Measurements from ENCODE around the gene MYL3.
A peak's percentile ranks its signal among the peaks of the same experiment; 100 is the strongest.

Gene MYL3

DNA sequence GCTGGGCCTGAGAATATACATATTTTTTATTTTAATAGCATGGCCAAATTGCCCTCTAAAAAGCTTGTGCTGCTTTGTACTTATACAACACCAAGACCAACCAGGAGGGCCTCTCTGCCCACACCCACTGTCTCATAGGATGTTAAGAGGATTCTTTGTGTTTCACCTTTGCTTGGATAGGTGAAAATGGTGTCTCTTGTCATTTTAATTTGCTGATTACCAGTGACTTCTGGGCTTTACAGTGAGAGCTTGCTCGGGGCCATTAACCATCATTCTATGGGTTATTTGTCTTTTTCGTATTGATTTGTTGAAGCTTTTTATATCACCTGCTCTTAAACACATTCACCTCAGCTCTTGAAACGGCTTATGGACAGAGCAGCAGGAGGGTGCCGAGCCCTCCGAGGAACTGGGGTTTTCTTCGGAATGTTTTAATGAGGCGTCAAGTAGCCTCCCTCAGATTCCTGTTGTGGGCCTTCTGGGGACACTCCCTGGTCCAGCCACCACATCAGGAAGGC lies 24.8 kb upstream of the MYL3 start:
- no peak for DNase-seq
- intact Hi-C loops (cut with DNase I) = no loop called here

DNA sequence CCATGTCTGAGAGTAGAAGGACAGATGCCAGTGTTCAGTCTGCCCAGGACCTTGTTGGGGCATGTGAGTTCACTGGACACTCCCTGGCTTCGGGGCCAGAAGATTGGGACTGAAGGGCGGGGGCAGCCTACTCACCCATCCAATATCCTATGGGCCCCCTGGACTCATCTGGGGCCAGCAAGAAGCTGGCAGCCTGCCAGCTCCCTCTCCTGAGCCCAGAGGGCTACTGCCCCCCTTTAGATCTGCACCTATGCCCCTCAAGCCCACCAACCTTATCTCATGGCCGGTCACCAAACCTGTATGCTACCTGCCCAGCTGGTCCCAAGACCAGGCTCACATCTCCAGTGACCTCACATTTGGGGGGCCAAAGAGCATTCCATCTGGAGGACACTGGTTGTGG lies 22.4 kb upstream of the MYL3 start:
- intact Hi-C loops (cut with DNase I) = no loop called here
- DNase-seq = no peak

DNA sequence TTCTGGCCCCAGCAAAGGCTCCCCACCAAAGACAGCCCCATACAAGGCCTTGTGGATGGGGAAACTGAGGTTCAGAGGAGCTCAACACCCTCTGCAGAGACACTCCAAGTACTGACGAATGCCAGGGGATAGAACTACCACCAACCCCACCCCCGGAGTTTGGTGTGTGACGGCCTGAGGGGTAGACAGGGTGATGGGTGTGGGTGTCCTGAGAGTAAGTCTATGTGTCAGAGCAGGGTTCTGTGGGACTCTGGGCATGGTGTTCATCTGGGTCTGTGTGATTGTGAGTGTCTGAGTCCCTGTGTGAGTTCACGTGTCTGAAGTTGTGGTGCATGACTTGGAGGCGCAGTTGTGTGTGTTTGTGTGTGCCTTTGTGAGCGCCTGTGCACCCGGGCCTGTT lies 21.7 kb upstream of the MYL3 start:
- intact Hi-C loops (cut with DNase I) = no loop called here
- DNase-seq = no peak

DNA sequence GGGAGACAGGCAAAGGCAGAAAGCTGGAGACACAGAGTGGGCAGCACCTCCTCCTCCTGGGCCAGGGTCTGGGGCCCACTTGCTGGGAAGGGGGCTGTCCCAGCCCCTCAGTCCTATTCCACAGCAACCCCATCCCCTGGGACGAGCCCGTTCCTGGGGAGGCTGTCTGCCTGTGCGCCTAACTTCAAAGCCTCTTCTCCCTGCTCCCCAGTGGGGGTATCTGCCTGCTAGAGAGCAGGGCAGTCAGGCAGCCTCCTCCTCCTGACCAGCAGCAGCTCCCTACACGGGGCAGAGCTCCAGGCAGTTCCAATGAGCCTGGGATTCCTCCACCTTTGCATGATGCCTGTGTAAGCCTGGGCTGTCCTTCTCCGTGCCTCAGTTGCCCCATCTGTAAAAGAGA lies 21.2 kb upstream of the MYL3 start:
- DNase-seq = no peak
- intact Hi-C loops (cut with DNase I) = no loop called here

DNA sequence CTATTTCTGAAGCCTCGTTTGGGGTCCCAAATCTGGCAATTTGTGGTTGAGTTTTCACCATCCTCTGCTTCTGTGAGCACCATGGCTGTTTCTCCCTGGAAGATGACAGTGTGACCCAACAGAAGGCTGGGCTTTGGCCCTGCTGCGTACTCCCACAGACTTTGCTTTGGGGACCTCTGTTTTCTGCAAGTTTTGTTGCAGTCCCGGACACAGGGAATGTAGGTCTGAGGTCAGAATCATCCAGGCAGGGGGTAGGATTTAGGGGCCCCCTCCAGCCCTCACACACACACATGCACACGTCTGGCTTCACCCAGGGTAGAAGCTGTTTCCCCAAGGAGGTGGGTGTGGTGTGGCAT lies 20.6 kb upstream of the MYL3 start:
- intact Hi-C loops (cut with DNase I) = no loop called here

DNA sequence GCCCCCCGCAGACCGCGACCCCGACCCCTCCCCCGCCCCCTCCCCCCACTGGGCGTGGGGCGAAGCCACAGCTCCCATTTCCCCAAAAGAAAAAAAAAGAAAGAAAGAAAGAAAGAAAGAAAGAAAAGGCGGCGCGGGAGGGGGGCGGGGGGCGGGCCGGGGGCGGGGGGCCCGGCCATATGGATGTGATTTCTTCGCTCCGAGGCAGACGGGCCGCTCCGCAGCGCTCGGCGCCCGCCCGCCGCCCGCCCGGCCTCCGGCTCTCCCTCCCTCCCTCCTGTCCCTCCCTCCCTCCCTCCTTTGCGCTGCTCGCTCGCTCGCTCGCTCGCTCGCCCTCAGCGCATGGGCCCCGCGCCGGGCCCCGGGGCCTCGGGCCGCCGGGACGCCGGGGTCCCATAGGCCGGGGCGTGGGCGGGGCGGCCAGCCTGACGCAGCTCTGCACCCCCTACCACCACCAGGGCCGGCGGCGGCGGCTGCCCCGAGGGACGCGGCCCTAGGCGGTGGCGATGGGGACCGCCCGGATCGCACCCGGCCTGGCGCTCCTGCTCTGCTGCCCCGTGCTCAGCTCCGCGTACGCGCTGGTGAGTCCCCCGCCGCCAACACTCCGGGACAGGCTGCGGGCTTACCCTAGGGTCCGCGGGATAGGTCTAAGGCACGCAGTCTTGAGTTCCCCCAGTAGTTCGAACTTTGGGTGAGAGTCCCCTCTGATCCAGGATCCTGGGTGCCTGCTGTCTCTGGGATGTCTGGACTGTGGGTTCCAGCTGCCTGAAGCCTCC lies 20.0 kb upstream of the MYL3 start:
- no peak for DNase-seq
- intact Hi-C loops (cut with DNase I) = no loop called here

More for the DNA sequence above, 20.6 kb upstream of the MYL3 start:
- no peak for DNase-seq

DNA sequence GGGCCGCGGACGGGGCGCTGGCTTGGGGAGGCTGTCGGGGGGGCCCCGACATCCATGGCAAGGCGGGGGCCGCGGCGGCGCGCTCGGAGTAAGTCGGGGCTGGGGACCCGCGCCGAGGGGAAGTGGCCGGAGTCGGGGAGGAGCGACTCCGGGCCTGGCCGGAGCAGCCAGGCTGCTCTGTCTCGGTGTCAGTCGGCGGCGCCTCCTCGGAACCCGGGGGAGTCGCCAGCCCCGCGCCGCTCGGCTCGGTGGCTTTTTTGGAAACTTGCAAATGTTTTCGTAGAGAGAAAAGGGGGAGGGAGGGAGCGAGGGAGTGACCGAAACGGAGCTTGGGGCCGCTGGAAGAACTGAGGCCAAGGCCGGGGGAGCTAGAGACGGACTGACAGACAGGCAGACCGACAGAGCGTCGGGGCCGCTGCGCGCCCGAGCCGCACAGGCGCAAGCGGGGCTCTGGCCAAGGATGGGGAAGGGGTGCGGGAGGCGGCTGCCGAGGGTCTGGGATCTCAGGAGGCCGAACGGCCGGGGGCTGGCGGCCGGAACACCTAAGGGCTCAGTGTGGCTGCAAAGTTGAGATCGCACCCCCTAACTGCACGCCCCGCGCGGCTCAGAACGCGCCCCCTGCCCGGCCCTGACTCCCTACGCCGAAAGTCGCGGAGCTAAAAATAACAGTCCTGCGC lies 19.3 kb upstream of the MYL3 start:
- intact Hi-C loops (cut with DNase I) = no loop called here
- no peak for DNase-seq

DNA sequence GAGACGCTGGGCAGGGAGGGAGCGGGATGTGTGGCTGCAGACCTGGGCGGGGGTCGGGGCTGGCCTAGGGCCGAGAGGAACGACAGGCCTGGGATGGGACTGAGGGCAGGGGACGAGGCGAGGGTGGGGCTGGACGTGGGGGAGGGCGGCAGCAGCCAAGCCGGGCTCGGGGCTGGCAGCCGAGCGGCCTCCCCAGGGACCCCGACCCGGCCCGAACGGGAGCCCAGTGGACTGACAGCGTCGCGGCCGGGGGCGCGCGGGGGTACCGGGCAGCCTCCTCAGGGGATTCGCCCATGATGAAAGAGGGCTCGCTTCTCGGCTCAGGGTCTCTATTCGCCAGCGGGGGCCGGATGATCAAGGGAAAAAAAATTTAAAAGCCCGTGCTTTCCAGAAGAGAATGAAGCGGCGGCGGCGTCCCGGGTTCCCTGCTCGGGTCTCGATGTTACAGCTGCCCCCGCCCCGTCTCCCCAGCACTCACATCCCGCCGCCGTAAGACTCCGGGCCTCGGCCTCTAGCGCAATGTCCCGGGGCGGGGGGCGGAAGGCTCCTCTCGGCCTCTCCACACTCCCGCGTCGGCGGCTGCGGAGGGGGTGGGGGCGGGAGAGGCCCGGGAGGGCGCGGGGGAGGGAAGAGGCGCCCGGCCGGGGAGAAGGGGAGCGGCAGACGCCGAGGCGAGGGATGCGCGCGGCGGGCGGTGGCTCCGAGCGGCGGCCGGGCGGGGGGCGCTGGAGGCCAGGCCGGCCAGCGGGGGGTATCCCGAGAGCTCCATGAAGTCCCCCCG lies 18.5 kb upstream of the MYL3 start:
- intact Hi-C loops (cut with DNase I) = no loop called here
- DNase-seq = peak in 6 of 42 donors; percentile 21 to 51 (median 34)

DNA sequence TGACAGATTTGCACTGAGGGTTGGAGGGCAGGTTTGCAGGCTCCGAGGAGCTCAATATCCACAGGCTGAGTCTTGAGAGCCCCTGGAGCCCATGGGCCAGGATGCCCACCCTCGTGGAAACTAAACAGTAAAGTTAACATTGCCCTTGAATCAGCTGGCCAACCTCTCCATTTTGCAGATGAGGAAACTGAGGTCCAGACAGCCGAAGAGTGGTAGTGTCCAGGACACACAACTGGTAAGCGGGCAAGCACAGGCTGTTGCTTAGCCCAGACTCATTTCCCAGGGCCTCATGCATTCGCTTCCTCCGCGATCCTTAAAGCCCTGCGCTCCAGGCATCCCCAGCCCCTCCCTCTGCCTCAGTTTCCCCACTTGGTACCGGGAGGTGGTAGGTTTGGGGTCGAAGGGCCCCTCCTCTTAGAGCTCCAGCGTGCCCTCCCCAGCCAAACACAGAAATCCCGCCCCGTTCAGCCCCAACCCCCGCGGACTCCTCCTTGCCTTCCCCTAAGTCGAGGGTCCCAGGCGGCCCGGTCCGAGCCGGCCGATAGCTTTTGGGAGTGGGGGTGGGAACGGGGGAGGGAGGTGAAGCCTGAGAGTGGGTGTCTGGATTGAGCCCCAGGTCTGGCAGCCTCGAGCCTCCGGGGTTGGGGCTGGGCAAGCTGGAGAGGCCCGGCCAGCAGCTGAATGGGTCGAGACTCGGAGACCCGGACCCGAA lies 17.8 kb upstream of the MYL3 start:
- DNase-seq = no peak
- intact Hi-C loops (cut with DNase I) = no loop called here

DNA sequence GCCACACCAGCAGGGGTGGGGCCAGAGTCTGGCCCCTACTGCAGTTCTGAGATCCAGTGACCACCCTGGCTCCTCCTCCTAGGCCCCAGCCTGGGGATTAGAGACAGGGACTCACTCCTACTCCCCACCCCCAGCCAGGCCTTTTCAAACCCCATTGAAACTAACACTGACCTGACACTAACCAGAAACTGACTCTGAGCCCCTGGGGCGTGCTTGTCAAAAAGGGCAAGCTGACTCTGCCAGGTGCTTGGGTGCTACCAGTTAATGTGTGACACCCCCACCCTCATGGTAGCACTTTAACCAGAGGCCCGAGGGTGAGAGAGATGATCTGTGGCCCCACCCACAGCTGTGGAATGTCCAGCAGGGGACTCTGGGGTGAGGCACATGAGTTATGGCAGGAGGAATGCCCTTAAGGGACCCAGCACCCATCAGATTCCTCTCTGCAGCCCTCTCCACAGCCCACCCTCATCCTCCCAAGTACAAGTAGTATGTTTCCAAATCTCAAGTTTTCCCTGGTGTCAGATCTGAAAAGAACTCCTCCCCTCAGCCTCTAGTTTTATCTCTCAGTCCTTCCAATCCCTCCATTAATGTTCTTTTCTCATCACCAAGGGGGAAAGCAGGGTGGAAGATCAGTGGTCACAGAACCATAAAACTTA lies 15.7 kb upstream of the MYL3 start:
- no peak for DNase-seq
- intact Hi-C loops (cut with DNase I) = no loop called here

DNA sequence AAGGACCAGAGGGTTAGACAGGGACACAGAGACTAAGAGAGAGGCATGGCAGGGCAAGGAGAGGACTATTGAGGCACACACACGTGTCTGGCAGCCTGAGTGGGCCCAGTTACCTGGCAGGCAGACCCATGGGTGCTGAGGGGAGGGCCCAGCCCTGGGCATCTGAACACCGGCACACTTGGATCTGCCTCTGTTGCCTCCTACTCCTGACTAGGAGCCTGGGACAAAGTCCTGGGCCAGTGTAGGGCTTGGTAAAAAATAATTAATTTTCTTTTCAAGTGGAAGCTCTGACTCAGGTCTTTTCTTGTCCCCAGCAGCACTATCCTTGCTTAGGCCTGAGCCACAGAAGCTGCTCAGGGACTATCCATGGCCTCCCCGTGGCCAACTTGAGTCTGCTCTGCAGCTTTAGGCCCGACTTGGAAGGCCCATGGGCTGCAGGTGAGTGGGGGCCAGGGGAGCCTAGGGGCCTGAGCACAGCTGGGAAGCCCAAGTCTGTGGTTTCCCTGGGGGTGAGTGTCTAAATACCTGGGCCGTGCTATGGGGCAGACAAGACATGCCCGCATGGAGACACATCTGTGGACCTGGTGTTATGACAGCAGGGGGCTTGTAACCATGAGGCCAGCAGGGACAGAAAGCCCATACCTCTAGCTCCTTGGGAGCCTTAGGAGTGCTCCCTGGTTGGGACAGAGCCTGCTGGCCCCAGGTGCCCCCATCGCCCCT lies 14.3 kb upstream of the MYL3 start, which contains the start of gene PTH1R:
Gene PTH1R, plus strand, starts transcription at position 316 of the 720 bp plus-strand sequence. CDS start 5,839 bp downstream, outside the sequence.
- intact Hi-C loops (cut with DNase I) = no loop called here
- DNase-seq = no peak

DNA sequence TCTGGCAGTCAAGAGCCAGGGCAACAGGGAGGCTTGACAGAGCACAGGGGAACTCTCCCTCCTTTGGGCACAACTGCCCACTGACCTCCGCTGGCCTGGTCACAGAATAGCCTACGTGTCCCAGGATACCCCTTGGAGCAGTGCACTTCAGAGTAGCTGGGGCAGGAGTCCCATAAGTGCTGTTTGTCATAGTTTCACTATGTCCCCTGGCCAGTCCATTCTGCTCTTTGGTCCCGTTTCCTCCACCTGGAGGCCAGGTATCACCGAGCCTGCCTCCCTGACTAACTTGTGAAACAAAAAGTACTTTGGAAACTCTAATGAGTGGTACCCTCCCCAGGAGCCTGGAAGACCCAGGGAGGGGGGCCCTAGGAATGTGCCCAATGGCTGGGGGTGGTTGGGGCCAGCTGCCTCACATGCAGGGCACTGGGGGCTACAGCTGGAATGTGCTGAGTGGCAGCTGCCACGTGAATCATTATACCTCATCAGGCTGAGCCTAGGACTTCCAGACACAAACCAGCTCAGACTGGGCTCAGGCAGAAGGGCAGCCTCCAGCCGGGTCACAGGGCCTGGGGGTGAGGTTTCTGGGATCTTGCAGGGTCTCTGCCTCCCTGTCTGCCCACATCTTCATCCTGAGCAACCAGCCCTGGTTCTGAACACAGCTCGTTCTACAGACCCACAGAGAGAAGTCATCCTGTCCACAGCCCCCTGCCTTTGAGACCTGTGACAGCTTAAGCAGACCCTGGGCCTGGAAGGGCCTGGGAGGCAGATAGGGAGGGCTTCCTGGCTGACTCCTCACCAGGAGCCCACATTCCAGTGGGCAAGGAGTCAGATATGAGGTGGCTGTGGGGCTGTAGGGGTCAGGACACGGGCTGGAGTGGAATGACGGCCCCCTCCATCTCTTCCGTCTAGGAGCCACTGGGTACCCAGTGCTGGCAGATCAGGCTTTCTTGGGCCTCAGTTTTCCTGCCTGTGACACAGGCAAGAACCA lies 13.4 kb upstream of the MYL3 start:
- intact Hi-C loops (cut with DNase I) = no loop called here
- DNase-seq = no peak

DNA sequence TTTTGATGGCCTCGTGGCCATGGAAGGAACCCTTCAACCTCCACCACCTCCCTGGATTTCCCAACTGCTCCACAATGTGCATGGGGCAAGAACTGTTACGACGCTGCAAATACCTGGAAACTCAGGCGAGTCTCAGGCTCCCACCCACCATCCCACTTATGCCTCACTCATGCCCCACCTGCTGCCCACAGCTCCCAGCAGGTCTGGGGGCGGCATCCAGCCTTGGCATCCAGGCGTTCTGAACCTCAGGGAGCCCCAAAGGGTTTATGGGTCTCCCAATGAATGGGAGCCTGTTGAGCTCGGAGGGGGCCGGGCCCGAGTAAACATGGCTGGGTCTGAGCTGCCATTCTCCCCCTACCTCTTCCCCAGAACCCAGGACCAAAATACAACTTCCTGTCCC lies 12.3 kb upstream of the MYL3 start:
- no peak for DNase-seq

DNA sequence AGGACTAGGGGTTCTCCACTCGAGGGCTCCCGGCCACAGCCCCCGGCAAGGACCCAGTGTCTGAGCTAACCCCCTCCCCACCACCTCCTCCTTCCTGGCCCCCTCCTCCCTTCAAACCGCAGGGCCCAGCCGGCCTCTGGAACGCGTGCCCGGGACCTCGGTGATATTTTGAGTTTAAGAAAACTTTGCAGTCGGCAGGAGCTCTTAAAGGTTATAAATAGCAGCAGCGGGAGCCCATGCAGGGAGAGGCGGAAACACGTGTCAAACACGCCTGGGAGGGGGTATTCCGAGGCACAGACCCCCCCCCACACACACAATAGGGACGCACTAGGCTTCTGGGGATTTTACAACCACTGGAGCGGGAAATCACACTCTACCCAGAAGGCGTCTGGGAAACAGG lies 11.2 kb upstream of the MYL3 start:
- intact Hi-C loops (cut with DNase I) = no loop called here
- DNase-seq = no peak

More for the DNA sequence above, 12.3 kb upstream of the MYL3 start:
- intact Hi-C loops (cut with DNase I) = no loop called here

DNA sequence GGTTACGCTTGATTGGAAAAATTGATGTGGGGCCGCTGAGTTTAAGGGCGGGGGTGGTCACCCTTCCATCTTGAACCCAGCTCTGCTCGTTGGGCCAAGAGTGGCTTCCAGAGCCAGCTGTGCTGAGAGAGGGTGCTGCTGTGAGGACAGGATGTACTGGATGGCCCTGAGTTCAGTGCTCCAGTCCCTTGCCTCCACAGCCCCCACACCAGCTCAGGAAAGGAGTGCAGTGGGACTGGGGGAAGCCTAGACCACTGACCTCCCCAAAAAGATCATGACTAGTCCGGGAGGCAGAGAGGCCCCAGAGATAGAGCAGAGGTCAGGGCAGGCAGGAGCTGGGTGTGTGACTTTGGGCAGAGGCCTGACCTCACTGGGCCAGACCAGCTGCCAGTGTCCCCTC lies 10.3 kb upstream of the MYL3 start:
- DNase-seq = no peak
- intact Hi-C loops (cut with DNase I) = no loop called here

DNA sequence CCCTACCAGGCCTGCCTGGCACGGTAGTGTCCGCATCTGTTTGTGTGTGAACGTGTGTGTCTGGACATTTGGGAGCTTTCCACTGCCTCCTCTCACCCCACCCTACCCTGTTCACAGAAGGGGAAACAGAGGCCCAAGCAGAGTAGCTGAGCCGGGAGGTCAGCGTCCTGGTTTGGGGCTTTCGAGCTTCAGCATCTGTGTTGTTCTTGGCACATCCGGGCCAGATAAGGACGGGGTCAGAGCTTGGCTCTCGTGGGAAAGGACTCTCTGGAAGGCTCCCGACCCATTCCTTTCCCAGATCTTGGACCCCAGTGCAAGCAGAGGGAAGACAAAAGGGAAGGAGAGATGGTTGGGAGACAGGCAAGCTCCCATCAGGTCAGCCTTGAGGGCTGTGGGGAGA lies 8.0 kb upstream of the MYL3 start:
- no peak for DNase-seq
- intact Hi-C loops (cut with DNase I) = no loop called here

DNA sequence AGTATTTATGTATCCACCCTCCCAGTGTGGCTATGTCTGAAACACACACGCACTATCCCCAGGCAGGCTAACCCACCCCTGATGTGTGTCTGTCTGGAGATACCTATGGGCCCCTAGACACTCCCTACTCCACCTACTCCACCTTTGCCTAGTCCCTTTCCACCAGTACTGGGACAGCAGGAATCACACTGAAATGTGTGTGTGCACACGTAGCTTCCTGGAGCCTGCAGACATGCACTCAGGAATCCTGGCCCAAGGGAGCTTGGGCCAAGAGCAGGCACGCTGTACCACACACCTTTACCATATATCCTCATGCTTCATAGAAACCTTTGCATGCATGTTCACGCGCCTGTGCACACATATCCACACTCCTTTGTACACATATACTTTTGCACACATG lies 7.4 kb upstream of the MYL3 start:
- no peak for DNase-seq
- intact Hi-C loops (cut with DNase I) = no loop called here

All from head of caudate nucleus (tissue), 42 donors.